ENCODE results near the gene MGAT5.

The MGAT5 gene

DNA sequence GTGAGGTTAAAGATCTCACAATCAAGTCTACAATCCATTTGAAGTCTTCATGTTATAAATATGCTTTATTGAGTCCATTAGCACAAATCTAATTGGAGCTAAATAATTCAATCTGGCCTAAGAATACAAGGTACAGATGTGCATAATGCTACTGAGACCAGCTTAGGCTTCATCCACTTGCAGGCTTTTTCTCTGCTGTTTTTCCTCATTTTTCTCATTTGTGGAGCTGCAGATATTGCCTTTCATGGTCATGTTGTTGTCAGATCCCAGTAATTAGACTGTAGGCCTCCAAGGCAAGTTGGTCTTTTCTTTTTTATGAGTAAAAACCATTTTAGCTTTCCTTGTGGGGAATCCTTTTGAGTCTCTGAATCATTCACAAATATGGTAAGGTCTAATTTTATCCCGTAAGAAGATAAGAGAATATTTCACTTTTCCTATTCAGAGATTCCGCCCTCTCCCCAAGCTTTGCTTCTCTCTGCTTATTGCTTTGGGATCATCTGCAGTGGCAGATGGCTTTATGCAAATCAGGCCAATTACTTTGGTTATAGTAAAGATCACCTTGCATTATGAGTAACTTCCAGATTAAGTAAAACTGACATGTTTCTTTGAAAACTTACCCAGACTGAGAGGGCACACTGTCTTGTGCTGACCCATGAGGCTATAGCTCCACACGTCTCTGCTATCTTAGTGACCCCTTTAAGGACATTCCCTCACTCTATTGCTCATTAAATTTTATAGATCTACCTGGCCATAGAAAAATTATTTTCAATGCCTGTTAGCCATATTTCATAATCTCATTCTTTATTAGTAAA lies 80.9 kb downstream of the MGAT5 start:
- TF ChIP-seq, protein P1, sequence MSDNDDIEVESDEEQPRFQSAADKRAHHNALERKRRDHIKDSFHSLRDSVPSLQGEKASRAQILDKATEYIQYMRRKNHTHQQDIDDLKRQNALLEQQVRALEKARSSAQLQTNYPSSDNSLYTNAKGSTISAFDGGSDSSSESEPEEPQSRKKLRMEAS (IDR thresholded peaks at IDR 0.05), result no peak
- TF ChIP-seq TEAD4 (IDR thresholded peaks at IDR 0.05), result no peak
- no peak for TF ChIP-seq TCF12 (IDR thresholded peaks at IDR 0.05; ENCODE audit: low read depth)
- no peak for TF ChIP-seq TAF1 (IDR thresholded peaks at IDR 0.05; ENCODE audit: low read depth)
- TF ChIP-seq FOXM1 (IDR thresholded peaks at IDR 0.05; ENCODE audit: borderline replicate concordance, low read depth), result no peak
- no peak for TF ChIP-seq RAD21 (IDR thresholded peaks at IDR 0.05; ENCODE audit: low read depth)
- no peak for TF ChIP-seq EP300 (IDR thresholded peaks at IDR 0.05; ENCODE audit: borderline replicate concordance)
- TF ChIP-seq, protein P2, sequence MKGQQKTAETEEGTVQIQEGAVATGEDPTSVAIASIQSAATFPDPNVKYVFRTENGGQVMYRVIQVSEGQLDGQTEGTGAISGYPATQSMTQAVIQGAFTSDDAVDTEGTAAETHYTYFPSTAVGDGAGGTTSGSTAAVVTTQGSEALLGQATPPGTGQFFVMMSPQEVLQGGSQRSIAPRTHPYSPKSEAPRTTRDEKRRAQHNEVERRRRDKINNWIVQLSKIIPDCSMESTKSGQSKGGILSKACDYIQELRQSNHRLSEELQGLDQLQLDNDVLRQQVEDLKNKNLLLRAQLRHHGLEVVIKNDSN (IDR thresholded peaks at IDR 0.05), result no peak
- TF ChIP-seq YY1 (IDR thresholded peaks at IDR 0.05; ENCODE audit: low read depth), result no peak
- TF ChIP-seq EGR1 (IDR thresholded peaks at IDR 0.05), result no peak
- no peak for TF ChIP-seq NFIC (IDR thresholded peaks at IDR 0.05)
- TF ChIP-seq ZBTB7A (IDR thresholded peaks at IDR 0.05; ENCODE audit: low read depth), result no peak

DNA sequence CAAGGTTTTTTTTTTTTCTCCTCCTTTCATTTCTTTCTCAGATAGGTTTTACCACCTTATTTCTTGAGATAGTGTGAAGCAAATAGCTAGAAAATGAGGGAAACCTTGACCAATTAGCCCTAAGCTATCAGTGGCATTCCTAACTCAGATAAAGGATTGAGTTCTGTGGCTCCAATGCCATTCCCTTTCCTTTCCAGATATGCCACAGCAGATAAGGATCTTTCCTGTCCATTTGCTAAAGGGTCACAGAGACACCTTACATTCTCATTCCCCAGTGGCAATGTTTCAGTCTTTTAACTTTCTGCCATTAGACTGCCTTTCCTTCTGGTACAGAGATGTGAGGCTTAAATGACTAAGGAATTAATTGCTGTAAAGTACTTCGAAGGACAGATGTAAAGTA lies 81.7 kb downstream of the MGAT5 start:
- TF ChIP-seq, protein P1 (IDR thresholded peaks at IDR 0.05), result no peak
- TF ChIP-seq ZBTB7A (IDR thresholded peaks at IDR 0.05; ENCODE audit: low read depth), result no peak
- no peak for TF ChIP-seq YY1 (IDR thresholded peaks at IDR 0.05; ENCODE audit: low read depth)
- no peak for TF ChIP-seq FOXM1 (IDR thresholded peaks at IDR 0.05; ENCODE audit: borderline replicate concordance, low read depth)
- TF ChIP-seq TCF12 (IDR thresholded peaks at IDR 0.05; ENCODE audit: low read depth), result no peak
- TF ChIP-seq EGR1 (IDR thresholded peaks at IDR 0.05), result no peak
- TF ChIP-seq NFIC (IDR thresholded peaks at IDR 0.05), result no peak
- TF ChIP-seq RAD21 (IDR thresholded peaks at IDR 0.05; ENCODE audit: low read depth), result no peak
- TF ChIP-seq, protein P3, sequence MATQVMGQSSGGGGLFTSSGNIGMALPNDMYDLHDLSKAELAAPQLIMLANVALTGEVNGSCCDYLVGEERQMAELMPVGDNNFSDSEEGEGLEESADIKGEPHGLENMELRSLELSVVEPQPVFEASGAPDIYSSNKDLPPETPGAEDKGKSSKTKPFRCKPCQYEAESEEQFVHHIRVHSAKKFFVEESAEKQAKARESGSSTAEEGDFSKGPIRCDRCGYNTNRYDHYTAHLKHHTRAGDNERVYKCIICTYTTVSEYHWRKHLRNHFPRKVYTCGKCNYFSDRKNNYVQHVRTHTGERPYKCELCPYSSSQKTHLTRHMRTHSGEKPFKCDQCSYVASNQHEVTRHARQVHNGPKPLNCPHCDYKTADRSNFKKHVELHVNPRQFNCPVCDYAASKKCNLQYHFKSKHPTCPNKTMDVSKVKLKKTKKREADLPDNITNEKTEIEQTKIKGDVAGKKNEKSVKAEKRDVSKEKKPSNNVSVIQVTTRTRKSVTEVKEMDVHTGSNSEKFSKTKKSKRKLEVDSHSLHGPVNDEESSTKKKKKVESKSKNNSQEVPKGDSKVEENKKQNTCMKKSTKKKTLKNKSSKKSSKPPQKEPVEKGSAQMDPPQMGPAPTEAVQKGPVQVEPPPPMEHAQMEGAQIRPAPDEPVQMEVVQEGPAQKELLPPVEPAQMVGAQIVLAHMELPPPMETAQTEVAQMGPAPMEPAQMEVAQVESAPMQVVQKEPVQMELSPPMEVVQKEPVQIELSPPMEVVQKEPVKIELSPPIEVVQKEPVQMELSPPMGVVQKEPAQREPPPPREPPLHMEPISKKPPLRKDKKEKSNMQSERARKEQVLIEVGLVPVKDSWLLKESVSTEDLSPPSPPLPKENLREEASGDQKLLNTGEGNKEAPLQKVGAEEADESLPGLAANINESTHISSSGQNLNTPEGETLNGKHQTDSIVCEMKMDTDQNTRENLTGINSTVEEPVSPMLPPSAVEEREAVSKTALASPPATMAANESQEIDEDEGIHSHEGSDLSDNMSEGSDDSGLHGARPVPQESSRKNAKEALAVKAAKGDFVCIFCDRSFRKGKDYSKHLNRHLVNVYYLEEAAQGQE (IDR thresholded peaks at IDR 0.05; ENCODE audit: low read depth), result no peak
- TF ChIP-seq CREB1 (IDR thresholded peaks at IDR 0.05; ENCODE audit: low read depth), result no peak
- no peak for TF ChIP-seq TAF1 (IDR thresholded peaks at IDR 0.05; ENCODE audit: low read depth)
- no peak for TF ChIP-seq CEBPB (IDR thresholded peaks at IDR 0.05)
- TF ChIP-seq, protein P2 (IDR thresholded peaks at IDR 0.05), result no peak
- no peak for TF ChIP-seq TEAD4 (IDR thresholded peaks at IDR 0.05)
- no peak for TF ChIP-seq EP300 (IDR thresholded peaks at IDR 0.05; ENCODE audit: borderline replicate concordance)

DNA sequence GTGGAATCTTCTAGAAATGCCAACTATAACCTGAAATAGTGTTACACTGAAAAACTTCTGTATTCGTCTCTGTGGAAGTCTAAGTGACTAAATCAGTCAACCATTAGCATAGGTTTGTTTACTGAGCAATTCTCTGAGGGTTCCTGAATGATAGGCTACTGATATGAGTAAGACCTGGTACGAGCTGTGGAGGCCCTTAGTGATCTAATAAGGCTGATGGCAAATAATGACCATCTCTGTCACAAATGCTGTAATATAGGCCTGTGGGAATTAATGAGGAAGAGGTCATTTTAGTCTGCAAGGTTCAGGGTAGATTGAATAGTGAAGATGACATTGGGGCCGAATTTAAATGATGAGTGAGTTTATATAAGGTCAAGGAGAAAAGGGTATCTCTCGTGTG lies 82.5 kb downstream of the MGAT5 start:
- TF ChIP-seq NFIC (IDR thresholded peaks at IDR 0.05) (no peak), EP300 (IDR thresholded peaks at IDR 0.05; ENCODE audit: borderline replicate concordance) (no peak)

DNA sequence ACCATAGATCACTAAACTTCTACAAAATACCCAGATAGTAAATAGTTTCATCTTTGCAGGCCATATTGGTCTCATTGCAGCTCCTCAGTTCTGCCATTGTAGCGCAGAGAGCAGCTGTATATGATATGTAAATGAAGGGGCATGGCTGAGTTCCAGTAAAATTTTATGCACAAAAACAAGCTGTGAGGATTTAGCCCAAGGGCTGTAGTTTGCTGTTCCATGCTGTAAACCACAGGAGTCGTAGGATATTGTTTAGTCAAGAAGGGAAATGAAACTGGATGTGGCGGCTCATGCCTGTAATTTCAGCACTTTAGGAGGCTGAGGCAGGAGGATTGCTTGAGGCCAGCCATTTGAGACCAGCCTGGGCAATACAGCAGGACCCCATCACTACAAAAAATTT lies 83.0 kb downstream of the MGAT5 start:
- TF ChIP-seq EGR1 (IDR thresholded peaks at IDR 0.05) (no peak), RAD21 (IDR thresholded peaks at IDR 0.05; ENCODE audit: low read depth) (no peak), TEAD4 (IDR thresholded peaks at IDR 0.05) (no peak)
- TF ChIP-seq, protein P2 (IDR thresholded peaks at IDR 0.05), result no peak

DNA sequence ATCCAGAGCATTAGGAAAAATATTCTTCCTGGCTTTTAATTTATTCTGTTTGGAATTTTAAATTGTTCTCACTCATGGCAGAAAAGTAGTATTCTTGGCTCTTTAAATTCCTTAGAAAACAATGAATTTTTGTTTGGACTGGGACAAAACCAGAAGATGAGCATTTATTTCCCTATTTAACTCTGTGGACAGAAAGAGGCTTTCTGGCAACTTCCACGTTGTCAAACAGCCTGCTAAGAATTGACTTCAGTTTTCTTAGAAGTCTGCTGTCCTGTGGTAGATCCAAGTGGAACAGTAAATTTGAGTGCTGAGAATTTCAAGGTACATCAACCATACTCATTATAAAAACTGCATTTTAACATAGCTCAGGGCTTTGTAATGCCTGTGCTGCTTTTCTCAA lies 83.8 kb downstream of the MGAT5 start:
- TF ChIP-seq TEAD4 (IDR thresholded peaks at IDR 0.05), result no peak
- no peak for TF ChIP-seq NFIC (IDR thresholded peaks at IDR 0.05)
- TF ChIP-seq TAF1 (IDR thresholded peaks at IDR 0.05; ENCODE audit: low read depth), result no peak
- TF ChIP-seq, protein P3 (IDR thresholded peaks at IDR 0.05; ENCODE audit: low read depth), result no peak
- TF ChIP-seq ZBTB7A (IDR thresholded peaks at IDR 0.05; ENCODE audit: low read depth), result no peak
- TF ChIP-seq, protein P1 (IDR thresholded peaks at IDR 0.05), result no peak
- TF ChIP-seq EGR1 (IDR thresholded peaks at IDR 0.05), result no peak
- TF ChIP-seq YY1 (IDR thresholded peaks at IDR 0.05; ENCODE audit: low read depth), result no peak
- no peak for TF ChIP-seq FOXM1 (IDR thresholded peaks at IDR 0.05; ENCODE audit: borderline replicate concordance, low read depth)
- no peak for TF ChIP-seq CREB1 (IDR thresholded peaks at IDR 0.05; ENCODE audit: low read depth)
- TF ChIP-seq, protein P2 (IDR thresholded peaks at IDR 0.05), result no peak
- TF ChIP-seq RAD21 (IDR thresholded peaks at IDR 0.05; ENCODE audit: low read depth), result no peak
- TF ChIP-seq CEBPB (IDR thresholded peaks at IDR 0.05), result no peak
- TF ChIP-seq TCF12 (IDR thresholded peaks at IDR 0.05; ENCODE audit: low read depth), result no peak
- no peak for TF ChIP-seq EP300 (IDR thresholded peaks at IDR 0.05; ENCODE audit: borderline replicate concordance)
